HepG2 (cell line): ENCODE measurements around the gene E2F3. TPM values are rescaled to one million over a fixed set of nuclear protein-coding genes. Genes with fewer than 3 reads are reported as not detected.
A peak's percentile ranks its signal among the peaks of the same experiment; 100 is the strongest.

ENCODE experiments used
- ATRX ChIP-seq: sonication (generic); formaldehyde crosslinking; IDR thresholded peaks from 2 replicates; pipeline ENCODE4 v1.4.0; 2020; ENCODE audit warnings: missing genetic modification reagents, borderline replicate concordance
- ESRRA ChIP-seq: sonication (generic); formaldehyde crosslinking; IDR thresholded peaks from 2 replicates; pipeline ENCODE4 v1.5.1; 2020; ENCODE audit warnings: mild to moderate bottlenecking, low read depth, missing genetic modification reagents
- FOXO1 ChIP-seq: sonication (generic); formaldehyde crosslinking; IDR thresholded peaks from 2 replicates; pipeline ENCODE4 v1.4.0; 2020; ENCODE audit warnings: missing genetic modification reagents
- HMGA1 ChIP-seq: sonication (generic); formaldehyde crosslinking; conservative IDR thresholded peaks from 2 replicates; pipeline ENCODE4 v1.4.0; 2020; ENCODE audit warnings: missing genetic modification reagents
- KMT2A ChIP-seq: sonication (generic); formaldehyde crosslinking; IDR thresholded peaks from 2 replicates; pipeline ENCODE4 v1.4.0; 2020; ENCODE audit warnings: missing genetic modification reagents
- PHF20 ChIP-seq: sonication (generic); formaldehyde crosslinking; IDR thresholded peaks from 2 replicates; pipeline ENCODE4 v1.5.0; 2020; ENCODE audit warnings: mild to moderate bottlenecking, missing genetic modification reagents
- RFX1 ChIP-seq: fragments of 450-650 bp; IDR thresholded peaks from 2 replicates; pipeline ENCODE4 v1.6.1; 2017
- ZBED4 ChIP-seq: sonication (generic); formaldehyde crosslinking; IDR thresholded peaks from 2 replicates; pipeline ENCODE4 v1.4.0; 2020; ENCODE audit warnings: missing genetic modification reagents, borderline replicate concordance
- ZBTB42 ChIP-seq: sonication (generic); formaldehyde crosslinking; IDR thresholded peaks from 2 replicates; pipeline ENCODE4 v1.5.0; 2020; ENCODE audit warnings: mild to moderate bottlenecking, missing genetic modification reagents
- ZMYM4 ChIP-seq: sonication (generic); formaldehyde crosslinking; IDR thresholded peaks from 2 replicates; pipeline ENCODE4 v1.8.1; 2023; ENCODE audit warnings: mild to moderate bottlenecking, missing genetic modification reagents
- ZNF431 ChIP-seq: sonication (generic); formaldehyde crosslinking; IDR thresholded peaks from 2 replicates; pipeline ENCODE4 v1.9.0; 2022; ENCODE audit warnings: missing genetic modification reagents, low read depth, mild to moderate bottlenecking, borderline replicate concordance
- ZNF543 ChIP-seq: sonication (generic); formaldehyde crosslinking; IDR thresholded peaks from 2 replicates; pipeline ENCODE4 v1.4.0; 2020; ENCODE audit warnings: mild to moderate bottlenecking, missing genetic modification reagents
- ZNF564 ChIP-seq: sonication (generic); formaldehyde crosslinking; IDR thresholded peaks from 2 replicates; pipeline ENCODE4 v1.8.1; 2023; ENCODE audit warnings: mild to moderate bottlenecking, missing genetic modification reagents
- ZNF569 ChIP-seq: sonication (generic); formaldehyde crosslinking; IDR thresholded peaks from 2 replicates; pipeline ENCODE4 v1.5.0; 2020; ENCODE audit warnings: mild to moderate bottlenecking, missing genetic modification reagents, moderate library complexity, borderline replicate concordance
- ZNF766 ChIP-seq: sonication (generic); formaldehyde crosslinking; IDR thresholded peaks from 2 replicates; pipeline ENCODE4 v1.5.0; 2020; ENCODE audit warnings: missing genetic modification reagents, borderline replicate concordance
- polyA plus RNA-seq, 8 experiments: library from polyadenylated mRNA; depleted of rRNA in 3 of 8; stranded (reverse) in 7 of 8; unstranded in 1 of 8; fragments of >200 nt; fragmentation: Illumina TruSeq in 4 of 8; extraction: Trizol in 4 of 8; gene quantifications; 2 replicates each; pipeline versions ENCODE4 v1.2.1 to v1.2.3, GENCODE V29; 2011 to 2016; ENCODE audit warnings: low read depth in 4 of 8, missing spikeins in 1 of 8, mixed read lengths in 1 of 8; ENCODE audit not compliant: insufficient read depth in 1 of 8
- total RNA-seq, 5 experiments: library from RNA; depleted of rRNA; stranded (reverse); fragments of >200 nt; fragmentation: Illumina TruSeq; extraction: Trizol; gene quantifications; 2 replicates each; pipeline ENCODE4 v1.2.3, GENCODE V29; 2016; ENCODE audit warnings: low read depth in 1 of 5
- TF ChIP-seq, protein P1 (sequence below): sonication (generic); formaldehyde crosslinking; IDR thresholded peaks from 2 replicates; pipeline ENCODE4 v1.4.0; 2020; ENCODE audit warnings: mild to moderate bottlenecking, missing genetic modification reagents, borderline replicate concordance
- TF ChIP-seq, protein P2 (sequence below): fragments of 450-650 bp; IDR thresholded peaks from 2 replicates; pipeline ENCODE4 v1.6.1; 2017
- TF ChIP-seq, protein P3 (sequence below): sonication (generic); formaldehyde crosslinking; IDR thresholded peaks from 2 replicates; pipeline ENCODE4 v1.5.1; 2020; ENCODE audit warnings: missing genetic modification reagents, mild to moderate bottlenecking, borderline replicate concordance

The E2F3 gene
- total and polyA plus RNA-seq, 2 of the 13 experiments (the other 11 are each of a cell fraction or from before 2014, with no cell fraction given) = 8.5 to 12.7 TPM

- TF ChIP-seq ATRX (CRISPR knock-in tag) = no peak
- peak; percentile 45 for TF ChIP-seq FOXO1 (CRISPR knock-in tag)
- TF ChIP-seq PHF20 = 0 out of 2 replicates have a peak, but pooled peaks have one; percentile 31
- TF ChIP-seq, protein P1, sequence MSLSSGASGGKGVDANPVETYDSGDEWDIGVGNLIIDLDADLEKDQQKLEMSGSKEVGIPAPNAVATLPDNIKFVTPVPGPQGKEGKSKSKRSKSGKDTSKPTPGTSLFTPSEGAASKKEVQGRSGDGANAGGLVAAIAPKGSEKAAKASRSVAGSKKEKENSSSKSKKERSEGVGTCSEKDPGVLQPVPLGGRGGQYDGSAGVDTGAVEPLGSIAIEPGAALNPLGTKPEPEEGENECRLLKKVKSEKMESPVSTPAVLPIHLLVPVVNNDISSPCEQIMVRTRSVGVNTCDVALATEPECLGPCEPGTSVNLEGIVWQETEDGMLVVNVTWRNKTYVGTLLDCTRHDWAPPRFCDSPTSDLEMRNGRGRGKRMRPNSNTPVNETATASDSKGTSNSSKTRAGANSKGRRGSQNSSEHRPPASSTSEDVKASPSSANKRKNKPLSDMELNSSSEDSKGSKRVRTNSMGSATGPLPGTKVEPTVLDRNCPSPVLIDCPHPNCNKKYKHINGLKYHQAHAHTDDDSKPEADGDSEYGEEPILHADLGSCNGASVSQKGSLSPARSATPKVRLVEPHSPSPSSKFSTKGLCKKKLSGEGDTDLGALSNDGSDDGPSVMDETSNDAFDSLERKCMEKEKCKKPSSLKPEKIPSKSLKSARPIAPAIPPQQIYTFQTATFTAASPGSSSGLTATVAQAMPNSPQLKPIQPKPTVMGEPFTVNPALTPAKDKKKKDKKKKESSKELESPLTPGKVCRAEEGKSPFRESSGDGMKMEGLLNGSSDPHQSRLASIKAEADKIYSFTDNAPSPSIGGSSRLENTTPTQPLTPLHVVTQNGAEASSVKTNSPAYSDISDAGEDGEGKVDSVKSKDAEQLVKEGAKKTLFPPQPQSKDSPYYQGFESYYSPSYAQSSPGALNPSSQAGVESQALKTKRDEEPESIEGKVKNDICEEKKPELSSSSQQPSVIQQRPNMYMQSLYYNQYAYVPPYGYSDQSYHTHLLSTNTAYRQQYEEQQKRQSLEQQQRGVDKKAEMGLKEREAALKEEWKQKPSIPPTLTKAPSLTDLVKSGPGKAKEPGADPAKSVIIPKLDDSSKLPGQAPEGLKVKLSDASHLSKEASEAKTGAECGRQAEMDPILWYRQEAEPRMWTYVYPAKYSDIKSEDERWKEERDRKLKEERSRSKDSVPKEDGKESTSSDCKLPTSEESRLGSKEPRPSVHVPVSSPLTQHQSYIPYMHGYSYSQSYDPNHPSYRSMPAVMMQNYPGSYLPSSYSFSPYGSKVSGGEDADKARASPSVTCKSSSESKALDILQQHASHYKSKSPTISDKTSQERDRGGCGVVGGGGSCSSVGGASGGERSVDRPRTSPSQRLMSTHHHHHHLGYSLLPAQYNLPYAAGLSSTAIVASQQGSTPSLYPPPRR (CRISPR knock-in tag) = no peak
- peak; percentile 97 for TF ChIP-seq RFX1
- TF ChIP-seq ZMYM4 = peak; percentile 20; the same call in 1 of the 2 replicates
- peak; percentile 19; the same call in 1 of the 2 replicates for TF ChIP-seq ZBED4 (CRISPR knock-in tag)
- peak; percentile 37; the same call in 1 of the 2 replicates for TF ChIP-seq ZNF431 (CRISPR knock-in tag)
- TF ChIP-seq KMT2A (CRISPR knock-in tag) = peak; percentile 49; the same call in 1 of the 2 replicates
- TF ChIP-seq ZNF564 (CRISPR knock-in tag) = peak; percentile 96
- TF ChIP-seq ZBTB42 (CRISPR knock-in tag) = peak; percentile 90
- TF ChIP-seq, protein P2, sequence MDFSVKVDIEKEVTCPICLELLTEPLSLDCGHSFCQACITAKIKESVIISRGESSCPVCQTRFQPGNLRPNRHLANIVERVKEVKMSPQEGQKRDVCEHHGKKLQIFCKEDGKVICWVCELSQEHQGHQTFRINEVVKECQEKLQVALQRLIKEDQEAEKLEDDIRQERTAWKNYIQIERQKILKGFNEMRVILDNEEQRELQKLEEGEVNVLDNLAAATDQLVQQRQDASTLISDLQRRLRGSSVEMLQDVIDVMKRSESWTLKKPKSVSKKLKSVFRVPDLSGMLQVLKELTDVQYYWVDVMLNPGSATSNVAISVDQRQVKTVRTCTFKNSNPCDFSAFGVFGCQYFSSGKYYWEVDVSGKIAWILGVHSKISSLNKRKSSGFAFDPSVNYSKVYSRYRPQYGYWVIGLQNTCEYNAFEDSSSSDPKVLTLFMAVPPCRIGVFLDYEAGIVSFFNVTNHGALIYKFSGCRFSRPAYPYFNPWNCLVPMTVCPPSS = no peak
- TF ChIP-seq, protein P3, sequence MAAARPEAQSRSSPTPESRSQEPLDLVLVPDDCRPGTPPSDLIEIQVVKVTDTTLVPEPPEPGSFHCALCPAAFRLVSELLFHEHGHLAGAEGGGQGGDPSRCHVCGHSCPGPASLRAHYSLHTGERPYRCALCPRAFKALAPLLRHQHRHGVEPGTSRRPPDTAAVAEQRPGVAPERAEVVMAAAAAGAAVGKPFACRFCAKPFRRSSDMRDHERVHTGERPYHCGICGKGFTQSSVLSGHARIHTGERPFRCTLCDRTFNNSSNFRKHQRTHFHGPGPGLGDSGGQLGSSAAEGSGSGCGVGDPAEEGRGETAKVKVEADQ = peak; percentile 65; the same call in 1 of the 2 replicates
- no peak for TF ChIP-seq HMGA1 (CRISPR knock-in tag)
- peak; percentile 99 for TF ChIP-seq ZNF766 (CRISPR knock-in tag)
- peak; percentile 39; the same call in 1 of the 2 replicates for TF ChIP-seq ESRRA (CRISPR knock-in tag)
- TF ChIP-seq ZNF543 (CRISPR knock-in tag) = peak; percentile 71
- TF ChIP-seq ZNF569 (CRISPR knock-in tag) = 0 out of 2 replicates have a peak, but pooled peaks have one; percentile 59
Measured at GRCh38 chr6:20401205-20402091, at the start of gene E2F3 (continued).
